Stimulated activated CD4-positive, alpha-beta T cell treated with anti-CD3 and anti-CD28 coated beads, Interleukin-15, amount 100 ng/mL, for 1 hour (primary cell): ENCODE measurements around the gene CEACAM18.
"Not testable (repeated sequence)": the region's sequence is repeated elsewhere in the genome, so short reads cannot be mapped to it uniquely, and the experiment has no call there.

Experiments used
- DNase-seq, 2 donors: peaks; one replicate each; pipeline ENCODE4 v3.0.0-alpha.2; 2020; ENCODE audit warnings: low read depth in 1 of 2, low spot score in 1 of 2

Gene CEACAM18

GRCh38 chr19:51489113-51489512, 10.8 kb downstream of the CEACAM18 start:
- no peak for DNase-seq

- no peak for DNase-seq
Observed at GRCh38 chr19:51490676-51491075, 12.3 kb downstream of the CEACAM18 start.

GRCh38 chr19:51491586-51491985, 13.2 kb downstream of the CEACAM18 start:
- DNase-seq: no peak

- DNase-seq: no peak
Observed at GRCh38 chr19:51493776-51494175, 15.4 kb downstream of the CEACAM18 start.

- no peak for DNase-seq
Observed at GRCh38 chr19:51497666-51498065, 19.3 kb downstream of the CEACAM18 start.

GRCh38 chr19:51500931-51501330, 22.6 kb downstream of the CEACAM18 start:
- not testable (repeated sequence) for DNase-seq

- DNase-seq: no peak
Observed at GRCh38 chr19:51501594-51502263, 23.4 kb downstream of the CEACAM18 start, which contains the start of gene SIGLEC12. Gene SIGLEC12 (minus strand): TSS chr19:51501800. CDS start chr19:51501733, 67 bp downstream.

- DNase-seq: no peak
Observed at GRCh38 chr19:51503286-51503817, 25.0 kb downstream of the CEACAM18 start.

- no peak for DNase-seq
Observed at GRCh38 chr19:51503896-51504295, 25.6 kb downstream of the CEACAM18 start.

- DNase-seq: no peak
Observed at GRCh38 chr19:51505904-51506303, 27.6 kb downstream of the CEACAM18 start.

GRCh38 chr19:51507192-51507591, 28.9 kb downstream of the CEACAM18 start:
- no peak for DNase-seq

- DNase-seq: no peak
Observed at GRCh38 chr19:51507640-51508058, 29.3 kb downstream of the CEACAM18 start.

GRCh38 chr19:51508059-51508733, 29.9 kb downstream of the CEACAM18 start:
- no peak for DNase-seq

- DNase-seq: no peak
Observed at GRCh38 chr19:51509823-51510660, 31.7 kb downstream of the CEACAM18 start.

- no peak for DNase-seq
Observed at GRCh38 chr19:51511353-51511752, 33.0 kb downstream of the CEACAM18 start.

- DNase-seq: no peak
Observed at GRCh38 chr19:51513968-51514367, 35.6 kb downstream of the CEACAM18 start.

- DNase-seq: no peak
Observed at GRCh38 chr19:51514866-51515481, 36.6 kb downstream of the CEACAM18 start.

- no peak for DNase-seq
Observed at GRCh38 chr19:51520728-51521127, 42.4 kb downstream of the CEACAM18 start.

- no peak for DNase-seq
Observed at GRCh38 chr19:51521357-51521756, 43.0 kb downstream of the CEACAM18 start.

GRCh38 chr19:51521781-51522180, 43.4 kb downstream of the CEACAM18 start:
- no peak for DNase-seq

- DNase-seq: no peak
Observed at GRCh38 chr19:51524666-51525264, 46.4 kb downstream of the CEACAM18 start.
